Skeletal muscle cell (primary cell): ENCODE measurements around the gene ZBTB7B.
A peak's percentile ranks its signal among the peaks of the same experiment; 100 is the strongest.

ENCODE experiments used
- DNase-seq: peaks from one replicate; pipeline ENCODE4 v3.0.0-alpha.2; 2010; ENCODE audit warnings: low read depth
- H3K4me3 ChIP-seq: 2 replicates; pipeline ENCODE4 v1.5.1; 2011; ENCODE audit warnings: low read depth, mild to moderate bottlenecking, control low read depth, low read length, moderate library complexity

Gene ZBTB7B

GRCh38 chr1:155000726-155001424 lies 1.7 kb upstream of the ZBTB7B start:
- peak overlapping the region; percentile 66 for H3K4me3 ChIP-seq
- DNase-seq: peak; percentile 67

GRCh38 chr1:155001425-155001674 lies 1.3 kb upstream of the ZBTB7B start:
- DNase-seq: no peak
- H3K4me3 ChIP-seq: peak overlapping the region; percentile 66

GRCh38 chr1:155001675-155002463 lies 733 bp upstream of the ZBTB7B start:
- peak; percentile 96 for DNase-seq
- peak overlapping the region; percentile 66 for H3K4me3 ChIP-seq

- DNase-seq: no peak
- peak overlapping the region; percentile 85 for H3K4me3 ChIP-seq
These were observed 694 bp downstream of the ZBTB7B start for GRCh38 chr1:155003227-155003765.

- peak overlapping the region; percentile 85 for H3K4me3 ChIP-seq
- no peak for DNase-seq
These were observed 1.3 kb downstream of the ZBTB7B start for GRCh38 chr1:155003766-155004351.

- H3K4me3 ChIP-seq: peak overlapping the region; percentile 85
- no peak for DNase-seq
These were observed 1.9 kb downstream of the ZBTB7B start for GRCh38 chr1:155004352-155005075.

- no peak for DNase-seq
- H3K4me3 ChIP-seq: no peak overlapping the region
These were observed 2.7 kb downstream of the ZBTB7B start for GRCh38 chr1:155005076-155006011.

GRCh38 chr1:155006601-155007101 lies 4.0 kb downstream of the ZBTB7B start:
- H3K4me3 ChIP-seq: no peak overlapping the region
- no peak for DNase-seq

GRCh38 chr1:155007251-155007828 lies 4.7 kb downstream of the ZBTB7B start:
- no peak for DNase-seq
- H3K4me3 ChIP-seq: no peak overlapping the region

- no peak overlapping the region for H3K4me3 ChIP-seq
- no peak for DNase-seq
These were observed 5.7 kb downstream of the ZBTB7B start for GRCh38 chr1:155008015-155008941.

GRCh38 chr1:155009221-155009711 lies 6.7 kb downstream of the ZBTB7B start:
- no peak overlapping the region for H3K4me3 ChIP-seq

GRCh38 chr1:155009742-155010141 lies 7.1 kb downstream of the ZBTB7B start:
- no peak overlapping the region for H3K4me3 ChIP-seq
- no peak for DNase-seq

More at GRCh38 chr1:155009221-155009711, 6.7 kb downstream of the ZBTB7B start:
- DNase-seq: no peak

- no peak for DNase-seq
- H3K4me3 ChIP-seq: no peak overlapping the region
These were observed 7.8 kb downstream of the ZBTB7B start for GRCh38 chr1:155010211-155010918.

- no peak for DNase-seq
These were observed 8.4 kb downstream of the ZBTB7B start for GRCh38 chr1:155011004-155011416.

GRCh38 chr1:155011437-155012025 lies 8.9 kb downstream of the ZBTB7B start:
- H3K4me3 ChIP-seq: no peak overlapping the region
- DNase-seq: no peak

More at GRCh38 chr1:155011004-155011416, 8.4 kb downstream of the ZBTB7B start:
- no peak overlapping the region for H3K4me3 ChIP-seq

- H3K4me3 ChIP-seq: no peak overlapping the region
- DNase-seq: no peak
These were observed 9.5 kb downstream of the ZBTB7B start for GRCh38 chr1:155012026-155012546.
